ENCODE data around the gene CHTOP. TPM values are rescaled to one million over a fixed set of nuclear protein-coding genes. Genes with fewer than 3 reads are reported as not detected.
A peak's percentile ranks its signal among the peaks of the same experiment; 100 is the strongest.

Gene CHTOP
- total RNA-seq, 1 experiment from 2014 or later: 85.1 TPM

- BruUV-seq (replicated peaks): no TSS peak
- TF ChIP-seq CTCF (IDR thresholded peaks at IDR 0.05; ENCODE audit: insufficient read depth in 1 of 2, low read depth in 1 of 2, low read length in 1 of 2, severe bottlenecking in 1 of 2, unreplicated experiment in 1 of 2): no peak
- ChIA-PET CTCF (interaction anchor here (1.0 to 3.8 kb wide), 6 partner anchors 8 to 84 kb away, joined by 3 to 56 read pairs (median 5); partner anchors contain the start of genes CHTOP, S100A1, S100A13 and S100A6), POLR2A (interaction anchor here (3.8 kb wide), 1 partner anchor 8 kb away, joined by 43 read pairs; the partner anchor contains the start of gene S100A13)
- H3K4me1 Mint-ChIP-seq (ENCODE audit: low read depth, unreplicated experiment): peaks cover 35% of the 10 kb centered on the region
- no peaks in the 10 kb centered on the region for H3K9me3 Mint-ChIP-seq (ENCODE audit: unreplicated experiment)
- no peak overlapping the region for H3K4me3 Mint-ChIP-seq (ENCODE audit: unreplicated experiment)
- DNase-seq: no peak
- Histone ChIP-seq H3K27me3 (replicated peaks; ENCODE audit: control insufficient read depth, insufficient read depth, low read length) (no peaks in the 10 kb centered on the region), H3K4me3 (ENCODE audit: low read depth, low read length) (no peak overlapping the region), H3K9me3 (no peaks in the 10 kb centered on the region), H3K36me3 (ENCODE audit: control insufficient read depth, insufficient read depth, low read length) (no peaks in the 10 kb centered on the region), H3K4me1 (peaks cover 26% of the 10 kb centered on the region)
- H3K27me3 Mint-ChIP-seq (ENCODE audit: insufficient read depth, unreplicated experiment): no peaks in the 10 kb centered on the region
- H3K27ac Mint-ChIP-seq (ENCODE audit: unreplicated experiment): no peak overlapping the region
- intact Hi-C loops (cut with micrococcal nuclease; ENCODE audit: unreplicated experiment): no loop called here
- peaks cover 95% of the 10 kb centered on the region for H3K36me3 Mint-ChIP-seq (ENCODE audit: insufficient read depth, unreplicated experiment)
Measured at GRCh38 chr1:153619171-153619570, 14.7 kb upstream of the CHTOP start.

GRCh38 chr1:153623101-153623500 is 10.8 kb upstream of the CHTOP start:
- Mint-ChIP-seq H3K4me3 (ENCODE audit: unreplicated experiment) (no peak overlapping the region), H3K36me3 (ENCODE audit: insufficient read depth, unreplicated experiment) (peaks cover 94% of the 10 kb centered on the region), H3K27me3 (ENCODE audit: insufficient read depth, unreplicated experiment) (no peaks in the 10 kb centered on the region), H3K9me3 (ENCODE audit: unreplicated experiment) (no peaks in the 10 kb centered on the region), H3K4me1 (ENCODE audit: low read depth, unreplicated experiment) (peaks cover 16% of the 10 kb centered on the region), H3K27ac (ENCODE audit: unreplicated experiment) (no peak overlapping the region)
- Histone ChIP-seq H3K9me3 (no peaks in the 10 kb centered on the region), H3K36me3 (ENCODE audit: control insufficient read depth, insufficient read depth, low read length) (no peaks in the 10 kb centered on the region), H3K4me3 (ENCODE audit: low read depth, low read length) (no peak overlapping the region), H3K4me1 (peaks cover 20% of the 10 kb centered on the region), H3K27me3 (replicated peaks; ENCODE audit: control insufficient read depth, insufficient read depth, low read length) (no peaks in the 10 kb centered on the region)
- DNase-seq: no peak
- BruUV-seq (replicated peaks): no TSS peak
- ChIA-PET POLR2A (interaction anchor here (1.3 kb wide), 1 partner anchor 11 kb away, joined by 4 read pairs; the partner anchor contains the start of gene CHTOP), CTCF (no interaction called here)
- intact Hi-C loops (cut with micrococcal nuclease; ENCODE audit: unreplicated experiment): no loop called here
- TF ChIP-seq CTCF (IDR thresholded peaks at IDR 0.05; ENCODE audit: insufficient read depth in 1 of 2, low read depth in 1 of 2, low read length in 1 of 2, severe bottlenecking in 1 of 2, unreplicated experiment in 1 of 2): no peak

- no peaks in the 10 kb centered on the region for H3K27me3 Mint-ChIP-seq (ENCODE audit: insufficient read depth, unreplicated experiment)
- Histone ChIP-seq H3K36me3 (ENCODE audit: control insufficient read depth, insufficient read depth, low read length) (no peaks in the 10 kb centered on the region), H3K4me3 (ENCODE audit: low read depth, low read length) (no peak overlapping the region), H3K27me3 (replicated peaks; ENCODE audit: control insufficient read depth, insufficient read depth, low read length) (no peaks in the 10 kb centered on the region), H3K9me3 (no peaks in the 10 kb centered on the region), H3K4me1 (peaks cover 27% of the 10 kb centered on the region)
- no peak for DNase-seq
- ChIA-PET POLR2A (no interaction called here), CTCF (no interaction called here)
- H3K4me1 Mint-ChIP-seq (ENCODE audit: low read depth, unreplicated experiment): peaks cover 22% of the 10 kb centered on the region
- intact Hi-C loops (cut with micrococcal nuclease; ENCODE audit: unreplicated experiment): no loop called here
- H3K9me3 Mint-ChIP-seq (ENCODE audit: unreplicated experiment): no peaks in the 10 kb centered on the region
- no TSS peak for BruUV-seq (replicated peaks)
- no peak for TF ChIP-seq CTCF (IDR thresholded peaks at IDR 0.05; ENCODE audit: insufficient read depth in 1 of 2, low read depth in 1 of 2, low read length in 1 of 2, severe bottlenecking in 1 of 2, unreplicated experiment in 1 of 2)
- no peak overlapping the region for H3K27ac Mint-ChIP-seq (ENCODE audit: unreplicated experiment)
- peaks cover 75% of the 10 kb centered on the region for H3K36me3 Mint-ChIP-seq (ENCODE audit: insufficient read depth, unreplicated experiment)
- peak overlapping the region; percentile 93 for H3K4me3 Mint-ChIP-seq (ENCODE audit: unreplicated experiment)
Measured at GRCh38 chr1:153624965-153625611, 8.8 kb upstream of the CHTOP start.

Data from Caco-2 (cell line).